Endothelial cell of umbilical vein (primary cell): ENCODE results near the gene MTFP1.

ENCODE experiments used
- MYC ChIP-seq: IDR thresholded peaks from one replicate; pipeline ENCODE4 v1.6.1; 2011; ENCODE audit warnings: mild to moderate bottlenecking, low read depth, low read length
- POLR2A ChIP-seq: IDR thresholded peaks from 2 replicates; pipeline ENCODE4 v1.6.1; 2012; ENCODE audit warnings: low read depth, mild to moderate bottlenecking, control low read depth, low read length
- POLR2AphosphoS5 ChIP-seq: IDR thresholded peaks from 2 replicates; pipeline ENCODE4 v1.6.1; 2012; ENCODE audit warnings: low read depth, mild to moderate bottlenecking, control low read depth, low read length, moderate library complexity; ENCODE audit not compliant: insufficient read depth

DNA sequence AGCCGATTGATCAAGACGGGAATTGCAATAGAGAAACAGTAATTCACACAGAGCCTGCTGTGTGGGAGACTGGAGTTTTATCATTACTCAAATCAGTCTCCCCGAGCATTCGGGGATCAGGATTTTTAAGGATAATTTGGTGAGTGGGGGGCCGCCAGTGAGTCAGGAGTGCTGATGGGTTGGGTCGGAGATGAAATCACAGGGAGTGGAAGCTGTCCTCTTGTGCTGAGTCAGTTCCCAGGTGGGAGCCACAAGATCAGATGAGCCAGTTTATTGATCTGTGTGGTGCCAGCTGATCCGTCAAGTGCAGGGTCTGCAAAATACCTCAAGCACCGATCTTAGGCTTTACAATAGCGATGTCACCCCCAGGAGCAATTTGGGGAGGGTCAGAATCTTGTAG is 15.5 kb downstream of the MTFP1 start:
- no peak for TF ChIP-seq MYC
- no peak for TF ChIP-seq POLR2A
- no peak for TF ChIP-seq POLR2AphosphoS5
